Measurements from ENCODE around the gene UBA52. TPM values are rescaled to one million over a fixed set of nuclear protein-coding genes. Genes with fewer than 3 reads are reported as not detected.

The UBA52 gene
- total and polyA plus RNA-seq, 2 of the 13 experiments (the other 11 are each of a cell fraction or from before 2014, with no cell fraction given), result 959 to 1,782 TPM

DNA sequence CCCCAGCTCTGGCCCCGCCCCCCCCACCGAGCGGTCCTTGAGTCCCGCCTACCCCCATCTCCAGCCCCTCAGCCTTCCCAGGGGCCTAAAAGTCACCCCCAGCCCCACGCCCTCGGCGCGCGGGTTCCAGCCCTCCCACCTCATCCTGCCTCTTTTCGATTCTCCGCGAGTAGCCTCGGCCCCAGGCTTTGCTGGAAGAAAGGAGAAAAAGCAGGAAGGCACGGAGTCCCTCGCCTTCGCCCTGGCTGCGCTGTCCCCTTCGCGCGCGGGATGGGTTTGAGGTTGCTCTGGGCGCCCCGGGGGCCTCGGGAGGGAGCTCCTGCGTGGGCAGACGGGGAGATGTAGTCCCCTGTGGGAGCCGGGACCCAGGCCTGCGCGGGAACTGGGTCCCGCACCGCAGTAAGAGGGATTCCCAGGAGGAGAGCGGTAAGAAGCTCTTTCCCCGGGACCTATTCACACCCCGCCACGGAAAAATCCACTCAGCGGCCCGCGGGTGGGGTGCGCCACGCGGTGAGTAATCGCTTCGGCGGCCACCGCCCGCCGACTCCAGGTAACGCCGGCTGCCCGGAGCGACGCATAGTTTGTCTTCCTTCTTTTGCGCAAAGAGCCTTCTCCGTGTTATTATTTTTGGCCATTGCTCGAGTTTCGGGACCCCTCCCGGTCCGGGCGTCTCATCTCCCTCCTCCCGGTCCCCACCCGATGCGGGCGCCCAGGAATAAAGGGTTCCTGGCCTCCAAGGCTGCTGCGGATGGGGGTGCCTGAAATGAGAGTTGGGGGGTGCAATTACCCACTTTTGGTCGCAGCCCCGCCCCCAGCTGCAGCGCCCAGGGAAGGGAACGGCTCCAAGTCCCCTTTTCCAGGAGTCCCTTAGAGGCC is 35.8 kb downstream of the UBA52 start (continued):
- TF ChIP-seq THRA (CRISPR knock-in tag; IDR thresholded peaks at IDR 0.05; ENCODE audit: borderline replicate concordance) (no peak), KLF6 (CRISPR knock-in tag; IDR thresholded peaks at IDR 0.05) (no peak), SMAD9 (CRISPR knock-in tag; IDR thresholded peaks at IDR 0.05) (no peak), PHF8 (CRISPR knock-in tag; IDR thresholded peaks at IDR 0.05) (no peak; the same call in 1 of the 2 replicates), GTF3A (CRISPR knock-in tag; conservative IDR thresholded peaks at IDR 0.05) (no peak), ZFP36L2 (CRISPR knock-in tag; IDR thresholded peaks at IDR 0.05) (no peak), ZNF800 (CRISPR knock-in tag; IDR thresholded peaks at IDR 0.05) (peak; percentile 48; the same call in 1 of the 2 replicates), REPIN1 (CRISPR knock-in tag; IDR thresholded peaks at IDR 0.05; ENCODE audit: borderline replicate concordance, low read depth) (no peak), RAD51 (IDR thresholded peaks at IDR 0.05; ENCODE audit: borderline replicate concordance) (no peak), PCBP1 (IDR thresholded peaks at IDR 0.05; ENCODE audit: borderline replicate concordance, low read depth, low read length) (no peak), ELF4 (CRISPR knock-in tag; IDR thresholded peaks at IDR 0.05; ENCODE audit: borderline replicate concordance) (no peak), ZNF704 (CRISPR knock-in tag; IDR thresholded peaks at IDR 0.05; ENCODE audit: borderline replicate concordance) (no peak), GABPB1 (CRISPR knock-in tag; IDR thresholded peaks at IDR 0.05) (peak; percentile 18; the same call in 1 of the 2 replicates), SIX4 (CRISPR knock-in tag; IDR thresholded peaks at IDR 0.05) (no peak), MEIS1 (CRISPR knock-in tag; IDR thresholded peaks at IDR 0.05; ENCODE audit: borderline replicate concordance) (no peak), ZFX (CRISPR knock-in tag; IDR thresholded peaks at IDR 0.05; ENCODE audit: low read depth) (0 out of 2 replicates have a peak, but pooled peaks have one; percentile 15), BORCS8-MEF2B (CRISPR knock-in tag; IDR thresholded peaks at IDR 0.05) (no peak), ZBTB34 (CRISPR knock-in tag; IDR thresholded peaks at IDR 0.05) (no peak), ATF1 (CRISPR knock-in tag; IDR thresholded peaks at IDR 0.05) (no peak), JUN (CRISPR knock-in tag; IDR thresholded peaks at IDR 0.05) (no peak)
- TF ChIP-seq, protein P1, sequence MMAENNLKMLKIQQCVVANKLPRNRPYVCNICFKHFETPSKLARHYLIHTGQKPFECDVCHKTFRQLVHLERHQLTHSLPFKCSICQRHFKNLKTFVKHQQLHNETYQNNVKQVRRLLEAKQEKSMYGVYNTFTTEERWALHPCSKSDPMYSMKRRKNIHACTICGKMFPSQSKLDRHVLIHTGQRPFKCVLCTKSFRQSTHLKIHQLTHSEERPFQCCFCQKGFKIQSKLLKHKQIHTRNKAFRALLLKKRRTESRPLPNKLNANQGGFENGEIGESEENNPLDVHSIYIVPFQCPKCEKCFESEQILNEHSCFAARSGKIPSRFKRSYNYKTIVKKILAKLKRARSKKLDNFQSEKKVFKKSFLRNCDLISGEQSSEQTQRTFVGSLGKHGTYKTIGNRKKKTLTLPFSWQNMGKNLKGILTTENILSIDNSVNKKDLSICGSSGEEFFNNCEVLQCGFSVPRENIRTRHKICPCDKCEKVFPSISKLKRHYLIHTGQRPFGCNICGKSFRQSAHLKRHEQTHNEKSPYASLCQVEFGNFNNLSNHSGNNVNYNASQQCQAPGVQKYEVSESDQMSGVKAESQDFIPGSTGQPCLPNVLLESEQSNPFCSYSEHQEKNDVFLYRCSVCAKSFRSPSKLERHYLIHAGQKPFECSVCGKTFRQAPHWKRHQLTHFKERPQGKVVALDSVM (CRISPR knock-in tag; IDR thresholded peaks at IDR 0.05), result no peak
